CD4-positive, alpha-beta T cell (primary cell): ENCODE measurements around the gene ALOX5AP. TPM values are rescaled to one million over a fixed set of nuclear protein-coding genes. Genes with fewer than 3 reads are reported as not detected.

Experiments used
- ATAC-seq: fragments of 200-7000 bp; cut with Tn5 transposase; one replicate; pipeline ENCODE4 v1.10.0; 2022; ENCODE audit warnings: mild to moderate bottlenecking; ENCODE audit not compliant: poor library complexity
- CTCF ChIA-PET: fragments of 350-600 bp; sonication (Branson Sonifier 250); formaldehyde crosslinking; loops from one replicate; lab custom pipeline; 2021; ENCODE audit warnings: antibody characterized with exemption, inconsistent platforms; lab: Charles Lee
- POLR2A ChIA-PET: fragments of 350-600 bp; sonication (Branson Sonifier 250); formaldehyde crosslinking; loops from one replicate; lab custom pipeline; 2021; ENCODE audit warnings: antibody characterized with exemption, inconsistent platforms; lab: Charles Lee
- DNase-seq, 14 experiments: peaks; one replicate each; pipeline ENCODE4 v3.0.0-alpha.2; 2013 to 2020; ENCODE audit warnings: mixed read lengths in 2 of 14
- H3K27ac ChIP-seq, 2 donors: one replicate each; pipeline versions ENCODE4 v1.5.1 to v1.7.0; 2013; ENCODE audit warnings: low read length in 2 of 2, low read depth in 1 of 2, mild to moderate bottlenecking in 1 of 2
- H3K27me3 ChIP-seq, 2 experiments: 1 replicate in 1 of 2; 2 replicates in 1 of 2; pipeline versions ENCODE4 v1.6.1 to v1.7.0; 2013; ENCODE audit warnings: low read length in 2 of 2, control low read depth in 1 of 2, mild to moderate bottlenecking in 1 of 2, moderate library complexity in 1 of 2; ENCODE audit not compliant: insufficient read depth in 2 of 2, control insufficient read depth in 1 of 2
- H3K36me3 ChIP-seq: one replicate; pipeline ENCODE4 v1.6.1; 2013; ENCODE audit warnings: low read length, control low read depth; ENCODE audit not compliant: insufficient read depth
- H3K4me1 ChIP-seq: one replicate; pipeline ENCODE4 v1.6.1; 2013; ENCODE audit warnings: low read length, control low read depth; ENCODE audit not compliant: insufficient read depth
- H3K4me3 ChIP-seq: one replicate; pipeline ENCODE4 v1.5.1; 2013; ENCODE audit warnings: mild to moderate bottlenecking, low read length, moderate library complexity
- H3K9me3 ChIP-seq, 2 experiments: 1 replicate in 1 of 2; 2 replicates in 1 of 2; pipeline versions ENCODE4 v1.6.1 to v1.7.0; 2013; ENCODE audit warnings: low read length in 2 of 2, mild to moderate bottlenecking in 2 of 2, control low read depth in 1 of 2, moderate library complexity in 1 of 2; ENCODE audit not compliant: control insufficient read depth in 1 of 2, insufficient read depth in 1 of 2
- H3K27ac Mint-ChIP-seq: one replicate; pipeline ENCODE4 v1.8.0; 2020; ENCODE audit warnings: mixed read lengths
- H3K27me3 Mint-ChIP-seq: one replicate; pipeline ENCODE4 v1.8.0; 2021; ENCODE audit warnings: mixed read lengths
- H3K36me3 Mint-ChIP-seq: one replicate; pipeline ENCODE4 v1.8.0; 2021; ENCODE audit warnings: low read depth, mixed read lengths
- H3K4me1 Mint-ChIP-seq: one replicate; pipeline ENCODE4 v1.8.0; 2021; ENCODE audit warnings: low read depth, mixed read lengths
- H3K4me3 Mint-ChIP-seq: one replicate; pipeline ENCODE4 v1.8.0; 2020; ENCODE audit warnings: mild to moderate bottlenecking, mixed read lengths
- H3K9me3 Mint-ChIP-seq: one replicate; pipeline ENCODE4 v1.8.0; 2020; ENCODE audit warnings: mixed read lengths
- CTCF ChIP-seq: fragments of 200-600 bp; IDR thresholded peaks from one replicate; pipeline ENCODE4 v1.8.0; 2022; ENCODE audit warnings: antibody characterized with exemption, mild to moderate bottlenecking
- intact Hi-C, 2 experiments: fragments of 100-400 bp; cut with DNase I in 1 of 2; cut with micrococcal nuclease in 1 of 2; formaldehyde crosslinking; loops; one replicate each; pipeline versions ENCODE4 v1.15.1 to v1.9.0; 2023 to 2025; cut with DNase I, micrococcal nuclease
- total RNA-seq, 174 experiments: library from RNA in 2 of 174; stranded (reverse) in 2 of 174; gene quantifications; one replicate each; pipeline ENCODE4 v1.2.3 and lab custom pipeline; 2021 to 2026

Gene ALOX5AP
- total RNA-seq, 2 experiments from 2014 or later: 16.5 to 19.0 TPM

- Mint-ChIP-seq H3K9me3 (no peaks in the 10 kb centered on the region), H3K4me3 (no peak overlapping the region), H3K36me3 (peaks cover 72% of the 10 kb centered on the region), H3K27me3 (no peaks in the 10 kb centered on the region), H3K4me1 (peaks cover 10% of the 10 kb centered on the region), H3K27ac (no peak overlapping the region)
- no peak overlapping the region for H3K27ac ChIP-seq
- H3K4me3 ChIP-seq: no peak overlapping the region
- ChIA-PET POLR2A (no interaction called here), CTCF (no interaction called here)
- no peaks in the 10 kb centered on the region for H3K27me3 ChIP-seq
- TF ChIP-seq CTCF: no peak
- H3K4me1 ChIP-seq: peaks cover 3% of the 10 kb centered on the region
- H3K36me3 ChIP-seq: peaks cover 77% of the 10 kb centered on the region
- intact Hi-C loops: loop anchor here in 1 of 2 experiments (5.0 kb wide), 1 partner anchor 50 kb away; no protein-coding TSS in a partner anchor
- ATAC-seq: no peak
- H3K9me3 ChIP-seq: no peaks in the 10 kb centered on the region
- no peak for DNase-seq
Measured at GRCh38 chr13:30757026-30757742, 21.8 kb downstream of the ALOX5AP start.

DNA sequence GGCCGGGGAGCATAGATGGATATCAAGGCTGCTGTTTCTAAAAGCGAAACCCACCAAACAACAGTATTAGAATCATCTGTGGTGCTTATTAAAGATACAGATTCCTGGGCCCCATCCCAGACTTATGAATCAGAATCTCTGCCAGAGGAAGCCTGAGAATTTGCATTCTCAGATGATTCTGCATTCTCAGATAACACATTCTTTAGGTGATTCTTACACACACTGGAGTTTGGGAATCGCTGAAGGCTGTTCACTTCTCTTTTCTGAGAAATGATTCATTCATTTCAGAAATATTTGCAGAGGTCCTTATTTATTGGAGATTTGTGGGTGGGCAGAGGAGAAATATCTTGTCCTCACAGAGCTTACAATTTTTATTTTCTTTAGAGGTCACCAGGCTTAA lies 24.4 kb downstream of the ALOX5AP start:
- ChIA-PET CTCF (no interaction called here), POLR2A (no interaction called here)
- H3K27me3 Mint-ChIP-seq: no peaks in the 10 kb centered on the region
- H3K9me3 Mint-ChIP-seq: no peaks in the 10 kb centered on the region
- TF ChIP-seq CTCF: no peak
- no peak overlapping the region for H3K27ac Mint-ChIP-seq
- intact Hi-C loops: loop anchor here in 1 of 2 experiments (5.0 kb wide), 1 partner anchor 52 kb away; no protein-coding TSS in a partner anchor
- Histone ChIP-seq H3K4me3 (no peak overlapping the region), H3K36me3 (peaks cover 73% of the 10 kb centered on the region), H3K27me3 (no peaks in the 10 kb centered on the region), H3K27ac (no peak overlapping the region), H3K4me1 (no peaks in the 10 kb centered on the region), H3K9me3 (no peaks in the 10 kb centered on the region)
- ATAC-seq (no peak), DNase-seq (no peak)
- H3K4me3 Mint-ChIP-seq: no peak overlapping the region
- no peaks in the 10 kb centered on the region for H3K4me1 Mint-ChIP-seq
- H3K36me3 Mint-ChIP-seq: peaks cover 80% of the 10 kb centered on the region

- no peaks in the 10 kb centered on the region for H3K9me3 ChIP-seq
- Mint-ChIP-seq H3K36me3 (peaks cover 70% of the 10 kb centered on the region), H3K4me1 (no peaks in the 10 kb centered on the region), H3K9me3 (no peaks in the 10 kb centered on the region), H3K27me3 (no peaks in the 10 kb centered on the region), H3K27ac (no peak overlapping the region), H3K4me3 (no peak overlapping the region)
- peaks cover 62% of the 10 kb centered on the region for H3K36me3 ChIP-seq
- no peak for TF ChIP-seq CTCF
- no peaks in the 10 kb centered on the region for H3K4me1 ChIP-seq
- no peak for DNase-seq
- H3K27ac ChIP-seq: no peak overlapping the region
- CTCF ChIA-PET: interaction anchor here (1.5 kb wide), 1 partner anchor 41 kb away, joined by 4 read pairs; no protein-coding TSS in a partner anchor
- H3K4me3 ChIP-seq: no peak overlapping the region
- no peaks in the 10 kb centered on the region for H3K27me3 ChIP-seq
- intact Hi-C loops: no loop called here
- no peak for ATAC-seq
- POLR2A ChIA-PET: no interaction called here
Measured at GRCh38 chr13:30762643-30763042, 27.3 kb downstream of the ALOX5AP start.
